Activated CD8-positive, alpha-beta memory T cell treated with anti-CD3 and anti-CD28 coated beads for 4 hours (primary cell): ENCODE results near the gene METTL14.

Source experiments
- DNase-seq, 2 donors: peaks; one replicate each; pipeline ENCODE4 v3.0.0-alpha.2; 2020; ENCODE audit warnings: low read depth in 2 of 2

Gene METTL14

DNA sequence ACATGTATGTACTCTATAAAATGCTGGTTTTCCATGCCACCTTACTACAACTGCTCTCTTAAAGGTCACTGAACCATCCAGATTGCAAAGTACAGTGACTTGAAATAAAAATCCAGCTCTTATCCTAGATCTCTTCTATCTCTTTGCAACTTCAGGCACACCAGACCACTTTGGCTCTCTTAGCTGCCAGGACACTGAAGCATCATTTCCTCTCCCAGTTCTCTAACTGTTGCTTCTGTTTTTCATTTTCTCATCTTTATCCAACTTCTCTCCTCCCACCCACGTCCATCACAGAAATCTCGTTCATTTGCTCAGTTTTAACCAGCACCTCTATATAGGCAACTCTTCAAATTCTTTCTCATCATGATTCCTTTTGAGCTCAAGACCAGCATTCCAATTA lies 74.3 kb downstream of the METTL14 start:
- no peak for DNase-seq

DNA sequence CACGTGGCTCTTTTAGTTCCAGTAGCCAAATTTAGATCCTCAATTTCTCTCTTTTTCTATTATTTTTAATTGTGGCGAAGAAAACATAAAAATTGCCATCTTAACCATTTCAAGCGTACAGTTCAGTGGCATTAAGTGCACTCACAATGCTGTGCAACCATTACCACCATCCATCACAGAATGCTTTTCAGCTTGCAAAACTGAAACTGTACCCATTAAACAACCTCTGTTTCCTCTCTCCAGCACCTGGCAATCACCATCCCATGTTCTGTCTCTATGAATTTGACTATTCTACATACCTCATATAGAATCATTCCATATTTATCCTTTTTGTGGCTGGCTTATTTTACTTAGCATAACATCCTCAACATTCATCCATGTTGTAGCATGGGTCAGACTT lies 74.9 kb downstream of the METTL14 start:
- DNase-seq: no peak

- no peak for DNase-seq
Measured at GRCh38 chr4:118760493-118760892, 75.3 kb downstream of the METTL14 start.

DNA sequence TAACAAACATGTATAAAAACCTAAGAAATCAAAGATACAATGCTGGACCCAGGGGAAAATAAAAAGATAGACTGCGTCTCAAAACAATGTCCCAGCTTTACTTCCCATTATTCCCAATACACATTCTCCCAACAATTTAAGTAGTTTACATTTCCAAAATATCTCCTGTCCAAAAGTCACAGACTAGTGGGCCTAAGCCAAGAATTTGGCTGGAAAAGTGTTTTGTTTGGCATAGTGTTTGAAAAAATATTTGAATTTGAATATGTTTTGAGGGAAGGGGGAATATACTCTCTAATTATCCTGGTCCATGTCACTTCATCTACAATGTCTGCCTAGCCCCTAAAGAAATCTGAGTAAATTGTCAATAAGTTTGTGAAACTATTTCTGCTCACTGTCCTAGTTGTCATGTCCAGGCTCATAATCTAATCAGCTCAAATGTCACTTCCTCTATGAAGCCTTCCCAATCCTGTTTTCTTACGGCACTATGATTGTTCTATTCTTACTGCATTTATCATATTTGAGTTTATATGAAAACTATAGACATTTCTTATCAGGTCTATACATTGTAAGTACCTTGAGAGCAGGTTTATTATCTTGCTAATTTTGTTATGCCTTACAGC lies 76.3 kb downstream of the METTL14 start:
- DNase-seq: no peak

DNA sequence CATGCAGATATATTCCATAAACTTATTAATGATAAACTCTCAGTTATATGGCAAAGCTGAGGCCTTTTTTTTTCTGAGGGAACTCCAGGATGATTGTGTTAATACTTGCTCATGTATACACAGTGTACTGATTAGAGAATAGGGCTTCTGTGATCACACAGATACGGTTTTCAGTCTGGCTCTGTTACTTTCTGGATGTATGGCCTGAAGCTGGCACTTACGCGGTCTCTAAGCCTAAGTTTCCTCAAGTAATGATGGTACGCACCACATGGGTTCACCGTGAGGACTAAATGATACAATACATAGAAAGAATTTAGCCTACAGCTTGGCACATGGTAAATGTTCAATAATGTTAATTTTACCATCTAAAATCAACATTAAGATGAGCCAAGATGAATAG lies 77.0 kb downstream of the METTL14 start:
- DNase-seq: no peak

- no peak for DNase-seq
Measured at GRCh38 chr4:118762730-118763477, 77.7 kb downstream of the METTL14 start.
